GM10266 (cell line): Measurements from ENCODE around the gene LHFPL6.

Source experiments
- DNase-seq: peaks from one replicate; pipeline ENCODE4 v3.0.0; 2012; ENCODE audit errors: extremely low spot score
- CTCF ChIP-seq: IDR thresholded peaks from 2 replicates; pipeline ENCODE4 v1.5.1; 2012; ENCODE audit warnings: mild to moderate bottlenecking, low read depth; ENCODE audit not compliant: control insufficient read depth, insufficient read depth; ENCODE audit errors: missing control alignments

The LHFPL6 gene

DNA sequence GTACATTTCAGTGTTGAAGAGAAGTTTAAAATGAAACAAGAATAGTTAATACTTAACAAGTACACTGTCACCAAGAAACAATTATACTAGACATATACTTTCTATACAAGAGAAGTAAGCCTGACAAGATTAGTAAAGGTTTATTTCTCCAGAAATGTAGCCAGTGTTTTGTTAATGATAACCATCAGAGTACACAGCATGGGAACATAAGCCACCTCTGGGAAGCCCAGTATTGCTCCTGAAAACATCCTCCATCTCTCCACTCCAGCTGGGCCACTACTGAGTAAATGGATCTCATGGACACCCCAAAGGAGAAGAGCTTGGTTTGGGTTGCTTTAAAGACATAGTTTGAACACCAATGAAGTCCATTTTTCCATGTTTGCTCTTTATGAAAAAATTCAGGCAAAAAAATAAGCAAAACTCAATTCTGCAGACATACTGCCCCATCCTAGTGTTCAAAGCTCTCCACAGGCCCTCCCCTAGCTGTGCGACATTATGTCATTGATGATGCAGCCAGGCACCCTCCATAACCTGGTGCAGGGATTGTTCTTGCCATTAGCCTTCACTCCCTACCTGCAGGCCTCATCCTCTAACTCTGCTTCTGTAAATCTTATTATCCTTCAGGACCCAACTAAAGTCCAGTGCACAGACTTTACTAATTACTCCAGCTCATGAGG, 61.9 kb downstream of the LHFPL6 start:
- TF ChIP-seq CTCF, result no peak
- DNase-seq, result no peak

DNA sequence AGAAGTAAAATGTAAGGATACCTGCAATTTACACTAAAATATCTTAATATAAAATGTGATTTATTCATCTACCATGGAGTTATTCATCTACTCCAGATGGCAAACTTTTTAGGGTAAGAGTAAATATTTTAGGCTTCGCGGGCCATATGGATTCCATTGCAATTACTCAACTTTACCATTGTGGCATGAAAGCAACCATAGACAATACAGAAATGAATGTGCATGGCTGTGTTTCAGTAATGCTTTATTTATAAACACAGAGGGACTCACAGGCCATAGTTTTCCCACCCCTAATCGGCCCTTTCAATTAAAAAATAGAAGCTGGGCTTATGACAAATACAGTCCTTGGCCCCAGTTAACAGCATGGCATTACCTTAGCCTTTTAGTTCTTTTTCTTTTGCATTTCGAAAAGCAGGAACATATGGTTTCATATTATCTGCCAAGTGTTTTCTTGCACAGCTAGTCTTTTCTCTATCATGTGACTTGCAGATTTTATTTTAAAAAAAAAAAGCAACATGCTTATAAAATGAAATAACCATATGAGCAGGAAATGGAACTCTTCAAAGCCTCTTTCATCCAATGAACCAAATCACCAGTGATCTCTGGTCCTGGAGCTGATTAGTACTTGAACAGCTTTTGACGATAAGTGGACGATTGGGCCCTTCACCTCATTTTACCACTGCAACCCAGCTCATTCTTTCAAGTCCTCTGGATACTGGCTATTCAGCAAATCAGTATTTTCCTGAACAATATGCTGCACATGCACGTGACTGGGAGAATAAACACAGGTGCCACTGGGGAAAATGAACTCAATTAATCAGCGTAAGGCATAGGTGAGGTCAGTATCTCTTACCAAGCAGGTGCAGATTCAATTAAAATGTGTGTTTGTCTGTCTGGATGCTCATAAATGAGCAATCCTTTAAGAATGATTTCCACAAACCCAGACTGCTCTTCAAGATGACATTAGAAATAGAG, 63.9 kb downstream of the LHFPL6 start:
- TF ChIP-seq CTCF, result no peak
- no peak for DNase-seq

DNA sequence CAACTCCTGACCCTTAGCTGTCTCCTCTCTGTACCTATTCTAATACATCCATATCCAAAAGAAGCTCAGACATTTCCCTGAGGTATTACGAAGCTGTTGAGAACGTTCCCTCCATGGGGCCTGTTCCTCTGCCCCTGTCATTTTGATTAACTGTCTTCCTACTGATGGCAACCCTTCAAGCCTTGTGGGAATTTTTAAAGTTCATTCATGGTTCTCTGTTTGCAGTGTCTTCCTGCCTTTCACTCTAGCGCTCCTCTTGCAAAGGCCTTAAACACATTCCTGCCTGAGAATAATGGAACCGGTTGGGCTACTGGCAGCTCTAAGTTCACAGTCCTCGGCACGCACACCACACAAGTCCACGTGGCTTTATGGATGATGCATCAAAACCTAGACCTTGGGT, 66.1 kb downstream of the LHFPL6 start:
- TF ChIP-seq CTCF, result no peak
- DNase-seq, result no peak

GRCh38 chr13:39536274-39536673, 66.7 kb downstream of the LHFPL6 start:
- DNase-seq, result no peak
- TF ChIP-seq CTCF, result no peak

DNA sequence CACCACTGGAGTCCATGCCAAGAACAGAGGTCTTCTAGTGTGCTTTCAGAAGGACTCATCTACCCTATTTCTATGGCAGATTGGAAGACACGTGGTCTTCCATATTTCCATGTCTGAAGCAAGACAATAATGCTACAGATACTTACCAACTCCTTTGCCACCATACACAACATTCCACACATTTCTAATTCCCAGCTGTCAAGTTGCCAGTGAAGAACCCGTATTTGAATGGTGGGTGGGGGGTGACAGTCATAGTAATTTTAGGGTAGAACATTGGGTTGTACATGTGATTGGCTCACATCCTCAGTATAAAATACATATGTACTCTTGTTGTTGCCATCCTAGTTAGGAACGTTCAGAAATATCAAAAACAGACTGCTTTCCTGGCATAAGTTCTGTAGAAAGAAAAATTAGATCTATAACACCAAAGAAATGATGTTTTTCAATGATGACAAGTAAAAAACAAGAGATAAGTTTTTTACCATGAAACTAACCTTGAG, 69.3 kb downstream of the LHFPL6 start:
- no peak for DNase-seq
- TF ChIP-seq CTCF, result no peak

DNA sequence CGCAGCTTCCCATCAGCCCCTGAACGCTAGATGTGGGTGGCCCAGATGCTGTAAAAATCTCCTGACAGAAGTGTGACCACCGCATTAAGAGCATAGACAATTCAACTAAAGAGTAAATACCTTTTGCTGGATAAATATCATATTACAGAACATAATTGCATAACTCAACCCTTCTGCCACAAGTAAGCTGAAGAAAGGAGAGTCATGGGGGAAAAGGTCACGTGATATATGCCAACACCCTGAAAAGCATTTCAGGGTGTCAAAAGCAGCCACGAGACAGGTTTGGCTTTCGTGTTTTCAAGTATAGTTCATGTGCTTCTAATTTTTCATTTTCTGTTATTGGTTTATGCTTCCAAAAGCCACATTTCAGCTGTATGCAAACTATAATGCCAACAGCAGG, 71.3 kb downstream of the LHFPL6 start:
- no peak for TF ChIP-seq CTCF
- DNase-seq, result no peak
